Measurements from ENCODE around the gene SULT1A1.
"Not testable (repeated sequence)": the region's sequence is repeated elsewhere in the genome, so short reads cannot be mapped to it uniquely, and the experiment has no call there.

The SULT1A1 gene

DNA sequence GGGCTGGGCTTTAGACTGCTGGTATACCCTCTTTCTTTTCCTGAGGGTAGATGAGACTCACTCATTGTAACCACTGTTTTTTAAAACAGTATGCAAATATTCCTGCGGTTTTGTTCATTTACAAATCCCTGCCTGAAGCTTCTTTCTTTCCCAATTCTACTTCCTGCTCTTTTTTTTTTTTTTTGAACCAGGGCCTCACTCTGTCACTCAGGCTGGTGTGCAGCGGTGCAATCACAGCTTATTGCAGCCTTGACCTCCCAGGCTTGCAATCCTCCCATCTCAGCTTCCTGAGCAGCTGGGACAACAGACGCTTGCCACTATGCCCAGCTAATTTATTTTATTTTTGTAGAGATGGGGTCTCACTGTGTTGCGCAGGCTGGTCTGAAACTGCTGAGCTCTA, 8.0 kb upstream of the SULT1A1 start:
- Histone ChIP-seq H3K36me3 (ENCODE audit: insufficient read depth, low read length) (no peaks in the 10 kb centered on the region), H3F3A (ENCODE audit: insufficient read depth, low read length) (no peaks in the 10 kb centered on the region), H3K4me2 (ENCODE audit: low read length) (no peak overlapping the region), H3K4me3 (ENCODE audit: low read depth, low read length, poor library complexity, severe bottlenecking) (no peak overlapping the region), H4K20me1 (ENCODE audit: insufficient read depth, low read length) (no peaks in the 10 kb centered on the region), H3K9ac (ENCODE audit: low read length) (no peak overlapping the region), H2AFZ (ENCODE audit: low read length) (no peak overlapping the region), H3K4me1 (ENCODE audit: insufficient read depth, low read length, severe bottlenecking) (peaks cover 11% of the 10 kb centered on the region), H3K27me3 (ENCODE audit: insufficient read depth, low read length) (no peaks in the 10 kb centered on the region), H3K9me2 (ENCODE audit: low read depth, low read length) (no peaks in the 10 kb centered on the region), H3K79me2 (ENCODE audit: insufficient read depth, low read length) (no peaks in the 10 kb centered on the region), H3K9me3 (ENCODE audit: low read length) (no peaks in the 10 kb centered on the region), H3K27ac (ENCODE audit: low read depth, low read length, poor library complexity, severe bottlenecking) (no peak overlapping the region)
- no peak for TF ChIP-seq EZH2 (IDR thresholded peaks at IDR 0.05; ENCODE audit: borderline replicate concordance, low read length)
- TF ChIP-seq, protein P1, sequence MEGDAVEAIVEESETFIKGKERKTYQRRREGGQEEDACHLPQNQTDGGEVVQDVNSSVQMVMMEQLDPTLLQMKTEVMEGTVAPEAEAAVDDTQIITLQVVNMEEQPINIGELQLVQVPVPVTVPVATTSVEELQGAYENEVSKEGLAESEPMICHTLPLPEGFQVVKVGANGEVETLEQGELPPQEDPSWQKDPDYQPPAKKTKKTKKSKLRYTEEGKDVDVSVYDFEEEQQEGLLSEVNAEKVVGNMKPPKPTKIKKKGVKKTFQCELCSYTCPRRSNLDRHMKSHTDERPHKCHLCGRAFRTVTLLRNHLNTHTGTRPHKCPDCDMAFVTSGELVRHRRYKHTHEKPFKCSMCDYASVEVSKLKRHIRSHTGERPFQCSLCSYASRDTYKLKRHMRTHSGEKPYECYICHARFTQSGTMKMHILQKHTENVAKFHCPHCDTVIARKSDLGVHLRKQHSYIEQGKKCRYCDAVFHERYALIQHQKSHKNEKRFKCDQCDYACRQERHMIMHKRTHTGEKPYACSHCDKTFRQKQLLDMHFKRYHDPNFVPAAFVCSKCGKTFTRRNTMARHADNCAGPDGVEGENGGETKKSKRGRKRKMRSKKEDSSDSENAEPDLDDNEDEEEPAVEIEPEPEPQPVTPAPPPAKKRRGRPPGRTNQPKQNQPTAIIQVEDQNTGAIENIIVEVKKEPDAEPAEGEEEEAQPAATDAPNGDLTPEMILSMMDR (IDR thresholded peaks at IDR 0.05; ENCODE audit: low read length), result no peak

- TF ChIP-seq EZH2 (IDR thresholded peaks at IDR 0.05; ENCODE audit: borderline replicate concordance, low read length), result no peak
- TF ChIP-seq, protein P1 (IDR thresholded peaks at IDR 0.05; ENCODE audit: low read length), result no peak
- Histone ChIP-seq H3K27ac (ENCODE audit: low read depth, low read length, poor library complexity, severe bottlenecking) (no peak overlapping the region), H3K4me1 (ENCODE audit: insufficient read depth, low read length, severe bottlenecking) (peaks cover 11% of the 10 kb centered on the region), H3K9me2 (ENCODE audit: low read depth, low read length) (no peaks in the 10 kb centered on the region), H3F3A (ENCODE audit: insufficient read depth, low read length) (no peaks in the 10 kb centered on the region), H3K27me3 (ENCODE audit: insufficient read depth, low read length) (no peaks in the 10 kb centered on the region), H3K79me2 (ENCODE audit: insufficient read depth, low read length) (no peaks in the 10 kb centered on the region), H3K9ac (ENCODE audit: low read length) (no peak overlapping the region), H3K36me3 (ENCODE audit: insufficient read depth, low read length) (no peaks in the 10 kb centered on the region), H4K20me1 (ENCODE audit: insufficient read depth, low read length) (no peaks in the 10 kb centered on the region), H2AFZ (ENCODE audit: low read length) (no peak overlapping the region), H3K4me3 (ENCODE audit: low read depth, low read length, poor library complexity, severe bottlenecking) (no peak overlapping the region), H3K9me3 (ENCODE audit: low read length) (no peaks in the 10 kb centered on the region), H3K4me2 (ENCODE audit: low read length) (no peak overlapping the region)
These were observed 6.8 kb upstream of the SULT1A1 start for GRCh38 chr16:28616636-28617035.

DNA sequence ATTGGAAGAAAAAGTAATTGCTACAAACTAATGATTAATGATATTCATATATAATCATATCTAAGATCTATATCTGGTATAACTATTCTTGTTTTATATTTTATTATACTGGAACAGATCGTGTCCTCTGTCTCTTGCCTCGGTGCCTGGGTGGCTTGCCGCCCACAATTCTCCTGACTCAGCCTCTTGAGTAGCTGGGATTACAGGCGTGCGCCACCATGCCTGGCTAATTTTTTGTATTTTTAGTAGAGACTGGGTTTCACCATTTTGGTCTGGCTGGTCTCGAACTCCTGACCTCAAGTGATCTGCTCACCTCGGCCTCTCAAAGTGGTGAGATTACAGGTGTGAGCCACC, 6.4 kb upstream of the SULT1A1 start:
- not testable (repeated sequence) for H3K9me3 ChIP-seq (ENCODE audit: low read length); H3K9me2 ChIP-seq (ENCODE audit: low read depth, low read length); H2AFZ ChIP-seq (ENCODE audit: low read length); H3K9ac ChIP-seq (ENCODE audit: low read length); H3K27ac ChIP-seq (ENCODE audit: low read depth, low read length, poor library complexity, severe bottlenecking); H3K79me2 ChIP-seq (ENCODE audit: insufficient read depth, low read length); H3K4me3 ChIP-seq (ENCODE audit: low read depth, low read length, poor library complexity, severe bottlenecking); H3K27me3 ChIP-seq (ENCODE audit: insufficient read depth, low read length); H4K20me1 ChIP-seq (ENCODE audit: insufficient read depth, low read length); H3F3A ChIP-seq (ENCODE audit: insufficient read depth, low read length); H3K4me2 ChIP-seq (ENCODE audit: low read length); H3K36me3 ChIP-seq (ENCODE audit: insufficient read depth, low read length)
- peaks cover 11% of the 10 kb centered on the region for H3K4me1 ChIP-seq (ENCODE audit: insufficient read depth, low read length, severe bottlenecking)

DNA sequence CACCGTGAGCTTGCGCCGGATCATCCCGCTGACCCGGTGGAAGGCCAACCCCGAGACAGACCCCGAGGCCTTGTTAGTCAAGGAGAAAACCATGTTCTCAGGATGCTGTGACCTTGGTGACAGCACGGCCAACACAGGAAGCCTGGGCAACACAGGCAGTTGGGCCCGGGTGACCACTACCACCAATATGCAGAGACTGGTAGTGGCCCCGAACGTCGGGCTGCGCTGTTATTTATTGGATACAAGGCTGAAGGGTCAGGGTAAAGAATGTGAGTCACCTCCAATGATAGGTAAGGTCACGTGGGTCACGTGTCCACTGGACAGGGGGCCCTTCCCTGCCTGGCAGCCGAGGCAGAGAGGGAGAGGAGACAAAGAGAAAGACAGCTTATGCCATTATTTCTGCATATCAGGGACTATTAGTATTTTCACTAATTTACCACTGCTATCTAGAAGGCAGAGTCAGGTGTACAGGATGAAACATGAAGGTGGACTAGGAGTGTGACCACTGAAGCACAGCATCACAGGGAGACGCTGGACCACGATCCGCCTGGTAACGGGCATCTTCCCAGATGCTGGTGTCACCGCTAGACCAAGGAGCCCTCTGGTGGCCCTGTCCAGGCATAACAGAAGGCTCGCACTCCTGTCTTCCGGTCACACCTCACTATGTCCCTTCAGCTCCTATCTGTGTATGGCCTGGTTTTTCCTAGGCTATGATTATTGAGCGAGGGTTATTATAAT, 5.8 kb upstream of the SULT1A1 start:
- TF ChIP-seq, protein P1 (IDR thresholded peaks at IDR 0.05; ENCODE audit: low read length), result peak; percentile 45; the same call in 1 of the 2 replicates
- H3K9me2 ChIP-seq (ENCODE audit: low read depth, low read length); H3K36me3 ChIP-seq (ENCODE audit: insufficient read depth, low read length); H2AFZ ChIP-seq (ENCODE audit: low read length); H3K4me2 ChIP-seq (ENCODE audit: low read length); H3F3A ChIP-seq (ENCODE audit: insufficient read depth, low read length); H3K9ac ChIP-seq (ENCODE audit: low read length); H4K20me1 ChIP-seq (ENCODE audit: insufficient read depth, low read length); H3K27me3 ChIP-seq (ENCODE audit: insufficient read depth, low read length); H3K9me3 ChIP-seq (ENCODE audit: low read length); H3K4me3 ChIP-seq (ENCODE audit: low read depth, low read length, poor library complexity, severe bottlenecking); H3K79me2 ChIP-seq (ENCODE audit: insufficient read depth, low read length); H3K27ac ChIP-seq (ENCODE audit: low read depth, low read length, poor library complexity, severe bottlenecking): not testable (repeated sequence)
- H3K4me1 ChIP-seq (ENCODE audit: insufficient read depth, low read length, severe bottlenecking), result peaks cover 11% of the 10 kb centered on the region

DNA sequence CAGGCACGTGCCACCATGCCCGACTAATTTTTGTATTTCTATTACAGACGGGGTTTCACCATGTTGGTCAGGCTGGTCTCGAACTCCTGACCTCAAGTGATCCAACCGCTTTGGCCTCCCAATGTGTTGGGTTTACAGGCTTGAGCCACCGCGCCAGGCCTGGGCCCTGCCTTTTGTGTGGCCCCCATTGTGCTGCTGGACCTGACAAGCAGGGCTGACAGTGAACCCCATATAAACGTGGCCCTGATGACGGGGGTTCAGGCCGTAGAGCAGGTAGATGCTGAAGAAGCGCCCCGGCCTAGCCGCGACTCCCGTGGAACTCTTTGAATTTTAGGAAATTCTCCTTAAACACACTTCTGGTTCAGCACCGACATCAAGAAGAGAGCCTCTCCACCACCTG, 4.7 kb upstream of the SULT1A1 start:
- H4K20me1 ChIP-seq (ENCODE audit: insufficient read depth, low read length); H3K27me3 ChIP-seq (ENCODE audit: insufficient read depth, low read length); H3K27ac ChIP-seq (ENCODE audit: low read depth, low read length, poor library complexity, severe bottlenecking); H3K9me2 ChIP-seq (ENCODE audit: low read depth, low read length); H2AFZ ChIP-seq (ENCODE audit: low read length); H3K9ac ChIP-seq (ENCODE audit: low read length); H3K36me3 ChIP-seq (ENCODE audit: insufficient read depth, low read length); H3F3A ChIP-seq (ENCODE audit: insufficient read depth, low read length); H3K4me3 ChIP-seq (ENCODE audit: low read depth, low read length, poor library complexity, severe bottlenecking); H3K4me2 ChIP-seq (ENCODE audit: low read length); H3K9me3 ChIP-seq (ENCODE audit: low read length); H3K79me2 ChIP-seq (ENCODE audit: insufficient read depth, low read length): not testable (repeated sequence)
- H3K4me1 ChIP-seq (ENCODE audit: insufficient read depth, low read length, severe bottlenecking), result peaks cover 11% of the 10 kb centered on the region
